Measurements from ENCODE around the gene RD3L. TPM values are rescaled to one million over a fixed set of nuclear protein-coding genes. Genes with fewer than 3 reads are reported as not detected.
A peak's percentile ranks its signal among the peaks of the same experiment; 100 is the strongest.
"Not testable (repeated sequence)": the region's sequence is repeated elsewhere in the genome, so short reads cannot be mapped to it uniquely, and the experiment has no call there.

The RD3L gene
- total RNA-seq (2014; rRNA removed; shearing (Covaris generic)), result not detected in 2 replicates

DNA sequence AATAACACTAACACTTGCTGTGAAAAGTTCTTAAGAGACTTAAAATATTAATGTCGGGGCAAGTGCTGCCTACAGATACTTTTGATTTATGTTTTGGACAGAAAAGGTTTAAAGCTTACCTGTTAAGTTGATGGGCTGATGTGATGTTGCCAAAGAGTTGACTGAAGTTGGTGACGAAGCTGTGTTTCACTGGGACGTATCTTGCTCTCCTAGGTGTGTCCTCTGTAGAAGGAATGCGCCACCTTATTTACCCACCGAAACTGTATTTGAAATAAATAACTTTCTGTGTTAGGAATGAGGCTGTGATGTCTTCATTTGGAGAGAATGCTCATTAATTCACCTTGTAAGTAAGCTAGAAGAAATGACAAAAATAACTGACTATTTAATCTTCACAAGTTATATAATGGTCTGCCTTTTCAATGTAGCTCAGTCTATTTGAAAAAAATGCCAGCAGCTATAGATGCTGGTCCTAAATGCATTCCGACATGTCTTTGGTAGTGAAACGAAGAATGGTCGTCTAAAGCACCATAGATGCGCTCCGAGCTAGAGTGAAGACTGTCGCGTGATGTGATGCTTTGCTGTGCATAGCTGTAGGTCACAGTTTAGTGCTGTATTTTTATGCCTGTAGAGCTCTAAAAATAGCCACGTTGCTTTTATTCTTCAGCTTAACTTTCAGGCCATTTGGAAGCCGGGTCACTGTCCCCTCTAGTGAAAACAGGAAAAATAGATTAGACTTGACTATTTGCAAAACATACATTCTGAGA, at the start of gene RD3L:
Gene RD3L, minus strand, starts transcription at position 557 of the 764 bp plus-strand sequence. CDS start 834 bp downstream, outside the sequence.
- no peak for DNase-seq (ENCODE audit: low spot score)

DNA sequence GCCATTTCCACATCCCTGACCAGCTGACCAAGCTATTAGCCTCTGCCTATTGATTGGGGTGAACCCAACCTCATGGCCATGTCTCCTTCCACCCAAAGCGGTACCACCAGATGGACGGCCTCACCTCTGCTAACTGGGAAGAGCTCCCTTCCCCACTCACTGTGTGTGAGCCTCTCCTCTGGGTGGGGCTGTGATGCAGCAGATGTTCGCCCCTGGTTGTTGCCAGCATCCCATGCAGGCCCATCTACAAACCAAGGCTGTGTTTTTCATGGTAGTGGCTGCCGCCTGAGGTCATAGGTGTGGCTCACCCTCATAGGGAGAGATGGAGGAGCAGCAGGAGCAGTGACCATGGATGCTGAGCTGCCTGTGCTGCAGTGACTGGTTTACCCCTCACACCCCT, 47.6 kb upstream of the RD3L start:
- no peak for DNase-seq (ENCODE audit: low spot score)

DNA sequence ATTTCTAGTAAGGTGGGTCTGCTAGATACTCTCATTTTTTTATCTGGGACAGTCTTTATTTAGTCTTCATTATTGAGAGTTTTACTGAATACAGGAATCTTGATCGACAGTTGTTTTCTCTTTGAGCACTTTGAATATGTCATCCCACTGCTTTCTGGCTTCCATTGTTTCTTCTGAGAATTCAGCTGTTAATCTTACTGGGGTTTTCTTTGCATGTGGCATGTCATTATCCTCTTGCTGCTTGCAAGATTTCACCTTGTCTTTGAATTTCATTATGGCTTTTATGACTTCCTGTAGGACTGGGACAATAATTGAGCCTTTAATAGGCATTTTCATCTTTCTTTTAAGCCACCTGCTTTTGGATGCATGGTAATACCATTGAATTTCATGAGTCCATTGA, 46.7 kb upstream of the RD3L start:
- no peak for DNase-seq (ENCODE audit: low spot score)

DNA sequence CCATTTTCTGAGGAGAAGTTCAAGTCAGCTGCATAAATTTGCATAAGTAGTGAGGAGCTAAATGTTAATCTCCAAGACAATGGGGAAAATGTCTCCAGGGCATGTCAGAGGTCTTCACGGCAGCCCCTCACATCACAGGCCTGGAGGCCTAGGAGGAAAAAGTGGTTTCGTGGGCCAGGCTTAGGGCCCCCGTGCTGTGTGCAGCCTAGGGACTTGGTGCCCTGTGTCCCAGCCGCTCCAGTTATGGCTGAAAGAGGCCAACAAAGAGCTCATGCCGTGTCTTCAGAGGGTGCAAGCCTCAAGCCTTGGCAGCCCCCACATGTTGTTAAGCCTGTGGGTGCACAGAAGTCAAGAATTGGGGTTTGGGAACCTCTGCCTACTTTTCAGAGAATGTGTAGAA, 41.9 kb upstream of the RD3L start:
- DNase-seq (ENCODE audit: low spot score), result no peak

DNA sequence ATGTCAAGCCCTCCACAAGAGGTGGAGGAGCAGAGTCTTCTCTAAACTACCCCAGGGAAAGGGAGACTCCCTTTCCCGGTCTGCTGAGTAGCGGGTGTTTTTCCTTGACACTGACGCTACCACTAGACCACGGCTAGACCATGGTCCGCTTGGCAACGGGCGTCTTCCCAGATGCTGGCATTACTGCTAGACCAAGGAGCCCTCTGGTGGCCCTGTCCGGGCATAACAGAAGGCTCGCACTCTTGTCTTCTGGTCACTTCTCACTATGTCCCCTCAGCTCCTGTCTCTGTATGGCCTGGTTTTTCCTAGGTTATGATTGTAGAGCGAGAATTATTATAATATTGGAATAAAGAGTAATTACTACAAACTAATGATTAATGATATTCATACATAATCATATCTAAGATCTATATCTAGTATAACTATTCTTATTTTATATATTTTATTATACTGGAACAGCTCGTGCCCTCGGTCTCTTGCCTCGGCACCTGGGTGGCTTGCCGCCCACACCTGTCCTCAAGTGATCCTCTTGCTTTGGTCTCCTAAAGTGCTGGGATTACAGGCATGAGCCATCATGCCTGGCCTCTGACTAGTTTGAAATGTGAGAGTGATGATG, 38.4 kb upstream of the RD3L start:
- not testable (repeated sequence) for DNase-seq (ENCODE audit: low spot score)

DNA sequence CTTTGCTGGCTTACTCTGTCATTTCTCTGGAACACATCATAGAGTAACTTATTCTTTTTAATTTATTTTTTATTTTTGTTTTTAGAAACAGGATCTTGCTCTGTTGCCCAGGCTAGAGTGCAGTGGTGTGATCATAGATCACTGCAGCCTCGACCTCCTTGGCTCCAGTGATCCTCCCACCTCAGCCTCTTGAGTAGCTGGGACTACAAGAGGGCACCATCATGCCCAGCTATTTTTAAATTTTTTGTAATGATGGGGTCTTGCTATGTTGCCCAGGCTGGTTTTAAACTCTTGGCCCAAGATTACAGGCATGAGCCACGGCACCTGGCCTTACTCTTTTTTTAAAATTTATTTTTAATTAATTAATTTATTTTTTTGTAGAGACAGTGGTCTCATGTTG, 32.2 kb upstream of the RD3L start:
- no peak for DNase-seq (ENCODE audit: low spot score)

DNA sequence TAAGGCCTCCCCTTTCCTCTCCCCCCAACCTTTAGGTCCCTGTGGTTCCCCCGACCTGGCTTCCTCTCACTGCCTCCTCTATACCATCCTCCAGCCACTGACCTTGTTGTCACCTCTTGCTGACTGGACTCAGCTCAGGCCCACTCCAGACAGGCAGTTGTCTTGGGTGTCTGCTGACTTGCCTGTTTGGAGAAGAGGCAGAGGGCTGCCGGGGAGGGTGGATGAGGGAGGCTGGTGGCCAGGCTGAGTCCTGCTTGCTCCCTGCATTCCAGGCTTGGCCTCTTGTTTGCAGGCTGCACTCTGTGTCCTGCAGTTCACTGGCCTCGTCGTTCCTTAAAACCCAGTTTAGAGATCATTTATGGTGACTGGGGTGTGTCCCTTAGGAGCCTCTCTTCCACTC, 31.0 kb upstream of the RD3L start:
- no peak for DNase-seq (ENCODE audit: low spot score)

DNA sequence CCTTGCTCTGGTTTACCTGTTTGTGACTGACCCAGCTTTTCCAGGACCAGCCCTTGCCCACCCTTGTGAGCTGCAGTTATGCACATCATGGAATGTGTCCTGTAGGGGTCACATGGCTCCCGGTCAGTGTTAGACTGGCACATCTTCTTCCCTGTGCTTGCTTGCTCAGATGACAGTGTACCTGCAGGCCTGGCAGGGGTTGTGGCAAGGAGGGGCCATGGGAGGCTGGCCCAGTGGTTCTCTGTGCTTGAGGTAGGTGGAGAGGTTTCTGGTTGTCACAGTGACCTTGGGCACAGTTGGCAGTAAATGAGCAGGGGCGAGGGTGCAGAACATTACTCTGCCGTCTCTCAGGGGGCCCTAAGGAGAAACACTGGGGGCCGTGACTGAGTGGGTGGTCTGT, 27.6 kb upstream of the RD3L start:
- no peak for DNase-seq (ENCODE audit: low spot score)

DNA sequence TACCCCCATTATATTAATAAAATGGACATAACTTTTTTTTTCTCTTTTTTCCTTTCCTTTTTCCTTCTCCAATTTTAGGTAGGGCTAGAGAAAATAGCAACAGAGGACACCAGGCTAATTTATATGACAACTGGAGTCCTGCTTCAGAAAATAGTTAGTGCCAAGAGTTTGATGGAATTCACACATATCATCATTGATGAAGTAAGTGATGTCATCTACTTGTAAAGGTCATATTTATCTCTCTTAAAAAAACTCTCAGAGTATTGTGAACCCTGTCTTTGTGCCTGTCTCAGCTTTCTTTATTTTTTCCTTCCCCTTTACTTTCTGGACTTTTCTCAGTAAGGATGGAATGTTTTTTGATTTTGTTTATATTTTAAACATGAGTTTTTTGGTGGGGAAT, 24.3 kb upstream of the RD3L start:
- DNase-seq (ENCODE audit: low spot score), result no peak

DNA sequence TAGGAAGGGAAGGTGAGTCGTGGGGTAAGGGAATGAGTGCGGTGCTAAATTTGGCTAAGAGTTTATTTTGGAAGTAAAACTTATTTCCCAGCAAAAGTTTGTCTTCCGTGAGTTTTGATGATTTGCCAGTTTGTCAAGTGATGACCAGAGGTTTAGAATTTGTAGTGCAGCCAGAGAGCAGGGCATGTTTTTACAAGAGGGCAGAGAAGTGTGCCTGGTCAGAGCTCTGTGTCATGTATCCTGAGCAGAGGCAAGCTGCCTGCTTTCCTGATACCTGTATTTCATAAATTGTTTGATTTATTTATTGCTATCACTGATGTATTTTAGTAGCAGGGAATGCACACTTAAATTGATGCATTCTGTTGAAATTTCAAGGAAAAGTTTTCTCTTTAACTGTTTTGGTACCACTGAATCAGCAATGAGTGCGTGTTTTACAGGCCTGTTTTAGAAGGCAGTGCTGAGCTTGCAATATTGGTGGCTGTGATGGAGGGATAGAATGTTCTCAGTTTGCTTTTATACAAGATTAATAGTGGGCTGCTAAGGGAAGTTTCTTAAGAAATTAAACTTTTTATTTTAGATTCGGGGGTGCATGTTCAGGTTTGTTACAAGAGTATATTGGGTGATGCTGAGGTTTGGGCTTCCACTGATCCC, 19.7 kb upstream of the RD3L start:
- DNase-seq (ENCODE audit: low spot score), result no peak

DNA sequence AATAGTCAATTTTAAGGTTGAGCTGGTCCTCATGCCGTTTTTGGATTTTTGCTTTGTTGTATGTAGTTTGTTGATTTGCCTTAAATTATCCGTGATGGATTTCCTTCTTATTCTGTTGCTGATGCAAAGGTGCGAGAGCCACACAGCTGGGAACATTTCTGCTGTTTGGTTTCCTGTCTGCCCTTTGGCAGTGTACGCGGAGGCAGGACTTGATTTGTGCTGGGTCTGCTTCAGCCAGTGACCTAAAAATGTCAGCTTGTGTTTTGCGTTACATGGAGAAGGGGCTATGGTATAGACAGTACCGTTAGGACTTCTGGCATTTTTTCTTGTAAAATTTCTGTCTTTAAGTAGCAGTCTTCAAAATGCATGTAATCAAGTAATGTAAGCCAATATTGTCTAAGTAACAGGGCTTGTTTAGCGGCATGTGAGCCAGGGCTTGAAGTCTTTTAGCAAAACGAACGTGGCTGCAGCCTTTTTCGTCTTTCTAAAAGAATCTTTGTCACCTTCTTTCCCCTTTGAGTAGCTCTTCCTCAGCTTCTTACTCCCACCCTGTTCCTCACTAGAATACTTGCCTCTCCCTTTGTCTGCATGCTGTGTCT, 18.2 kb upstream of the RD3L start:
- no peak for DNase-seq (ENCODE audit: low spot score)

DNA sequence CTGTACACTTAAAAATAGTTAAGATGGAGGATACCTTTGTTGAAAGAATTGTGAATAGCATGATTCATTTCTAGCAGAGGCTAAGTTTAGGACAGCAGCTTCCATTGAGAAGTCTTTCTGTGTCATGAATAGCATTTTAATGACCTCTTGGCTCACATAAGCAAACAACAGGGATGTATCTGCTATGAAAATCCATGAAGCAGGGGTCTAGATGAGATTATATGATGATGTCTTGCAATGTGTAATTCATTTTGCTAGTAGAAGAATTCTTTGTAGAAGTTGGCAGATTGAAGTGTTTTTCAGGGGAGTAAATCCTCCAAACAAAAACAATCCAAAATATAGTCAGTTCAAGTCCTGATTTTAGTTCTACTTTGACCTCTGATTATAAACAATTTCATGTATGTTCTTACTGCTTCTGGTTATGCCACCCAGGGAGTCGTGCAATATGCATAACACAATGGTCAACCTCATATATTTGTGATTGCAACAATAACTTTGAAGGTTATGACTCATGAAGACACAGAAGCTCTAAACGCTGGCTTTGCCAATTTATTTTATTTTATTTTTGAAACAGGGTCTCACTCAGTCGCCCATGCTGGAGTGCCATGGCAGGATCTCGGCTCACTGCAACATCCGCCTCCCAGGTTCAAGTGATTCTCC, 6.9 kb upstream of the RD3L start:
- DNase-seq (ENCODE audit: low spot score), result no peak

DNA sequence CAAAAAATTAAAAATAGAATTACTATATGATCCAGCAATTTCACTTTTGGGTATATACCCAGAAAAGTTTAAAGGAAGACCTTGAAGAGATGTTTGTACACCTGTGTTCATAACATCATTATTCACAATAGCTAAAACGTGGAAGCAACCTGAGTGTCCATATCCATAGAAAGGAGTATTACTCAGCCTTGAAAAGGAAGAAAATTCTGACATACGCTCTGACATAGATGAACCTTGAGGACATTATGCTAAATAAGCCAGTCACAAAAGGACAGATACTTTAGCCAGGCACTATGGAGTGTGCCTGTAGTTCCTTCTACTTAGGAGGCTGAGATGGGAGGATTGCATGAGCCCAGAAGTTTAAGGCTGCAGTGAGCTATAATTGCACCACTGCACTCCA, 6.1 kb upstream of the RD3L start:
- no peak for DNase-seq (ENCODE audit: low spot score)

DNA sequence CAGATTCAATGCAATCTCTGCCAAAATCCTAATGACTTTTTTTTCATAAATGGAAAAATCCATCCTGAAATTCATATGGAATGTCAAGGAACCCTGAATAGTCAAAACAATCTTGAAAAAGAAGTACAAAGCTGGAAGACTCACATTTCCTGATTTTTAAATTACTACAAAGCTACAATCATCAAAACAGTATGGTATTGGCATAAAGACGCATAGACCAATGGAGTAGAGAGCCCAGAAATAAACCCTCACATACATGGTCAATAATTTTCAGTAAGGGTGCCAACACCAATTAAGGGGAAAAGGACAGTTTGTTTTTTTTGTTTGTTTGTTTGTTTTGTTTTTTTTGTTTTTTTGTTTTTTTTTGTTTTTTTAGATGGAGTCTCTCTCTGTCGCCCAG, 4.6 kb upstream of the RD3L start:
- DNase-seq (ENCODE audit: low spot score), result no peak

DNA sequence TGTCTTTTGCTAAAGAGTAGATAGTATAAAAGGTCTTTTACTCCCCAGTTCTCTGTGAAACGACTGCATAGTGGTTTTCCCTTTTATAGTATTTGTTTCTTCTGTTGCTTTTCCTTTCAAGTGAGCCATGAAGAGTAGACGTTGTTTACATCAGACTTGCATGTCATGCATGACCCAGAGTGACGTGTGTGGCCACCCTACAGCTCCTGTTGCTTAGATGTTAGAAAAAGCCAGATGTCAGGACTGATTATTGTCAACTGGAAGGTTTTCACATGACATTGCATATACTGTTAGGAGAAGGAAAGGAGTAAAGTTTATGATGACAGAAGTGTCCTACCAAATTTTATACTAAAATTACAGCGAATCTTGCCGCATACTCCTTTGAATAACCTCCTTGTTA, 1.3 kb upstream of the RD3L start:
- no peak for DNase-seq (ENCODE audit: low spot score)

DNA sequence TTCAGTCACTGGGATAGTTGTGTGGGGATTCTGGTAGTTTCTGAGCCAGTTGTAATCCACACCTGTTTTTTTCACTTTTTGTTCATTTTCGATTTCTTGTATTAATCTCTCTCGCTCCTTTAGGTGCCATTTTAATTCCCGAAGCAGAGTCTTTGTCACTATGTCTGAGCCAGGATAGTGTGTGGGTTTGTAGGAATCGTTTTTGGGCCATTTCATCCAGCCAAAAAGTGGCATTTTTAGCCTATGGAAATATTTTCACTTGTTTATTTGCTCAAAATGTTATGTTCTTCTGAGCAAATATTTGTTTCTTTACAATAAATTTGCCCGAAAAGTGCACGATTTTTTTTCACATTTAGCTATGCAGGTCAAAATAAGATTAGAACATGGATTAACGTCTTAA, 867 bp downstream of the RD3L start:
- DNase-seq (ENCODE audit: low spot score), result no peak

DNA sequence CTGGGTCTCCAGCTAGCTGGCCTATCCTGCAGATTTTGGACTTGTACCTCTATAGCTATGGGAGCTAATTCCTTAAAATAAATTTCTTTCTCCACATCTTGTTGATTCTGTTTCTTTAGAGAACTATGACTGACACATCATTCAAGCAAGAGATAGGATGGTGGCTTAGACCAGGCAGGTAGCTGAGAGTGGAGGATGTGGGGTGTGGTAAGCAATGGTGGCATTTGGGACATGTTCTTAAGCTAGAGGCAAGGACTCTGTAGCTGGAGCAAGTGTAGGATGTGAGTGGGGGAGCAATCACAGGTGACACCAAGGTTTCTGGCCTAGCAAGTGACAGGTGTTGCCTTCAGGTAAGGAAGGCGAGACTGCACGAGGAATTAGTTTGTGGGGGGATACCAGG, 7.2 kb downstream of the RD3L start:
- DNase-seq (ENCODE audit: low spot score), result no peak

DNA sequence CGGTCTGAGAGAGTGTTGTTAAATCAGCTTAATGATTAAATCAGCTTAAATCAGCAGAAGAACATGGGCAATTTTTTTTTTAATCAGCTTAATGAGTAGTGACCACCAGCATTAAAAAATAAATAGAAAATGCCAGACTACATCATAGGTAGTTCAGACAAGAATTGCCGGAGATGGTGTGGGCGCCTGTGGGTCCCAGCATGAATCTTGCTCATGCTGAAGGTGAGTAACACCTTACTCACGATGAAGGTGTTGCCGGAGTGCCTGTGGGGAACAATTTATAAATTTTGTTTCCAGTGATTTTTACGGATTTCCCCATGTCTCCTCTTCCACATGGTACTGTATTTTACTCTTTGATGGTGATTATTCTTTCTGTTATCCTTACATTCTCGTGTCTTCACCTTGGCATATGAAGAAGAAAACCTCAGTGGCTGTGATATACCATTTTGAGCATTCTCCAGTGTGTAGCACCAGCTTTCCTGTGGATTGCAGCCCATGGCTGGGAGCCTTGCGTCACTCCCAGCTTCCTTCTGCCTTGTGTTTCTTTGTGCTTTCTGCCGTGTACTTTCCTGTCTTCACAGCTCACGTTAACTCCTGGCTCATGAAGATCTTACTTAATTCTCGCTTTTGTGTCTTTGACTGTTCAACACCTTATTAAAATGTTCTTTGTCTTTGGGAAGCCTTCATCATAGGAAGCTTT, 9.4 kb downstream of the RD3L start:
- DNase-seq (ENCODE audit: low spot score), result no peak

DNA sequence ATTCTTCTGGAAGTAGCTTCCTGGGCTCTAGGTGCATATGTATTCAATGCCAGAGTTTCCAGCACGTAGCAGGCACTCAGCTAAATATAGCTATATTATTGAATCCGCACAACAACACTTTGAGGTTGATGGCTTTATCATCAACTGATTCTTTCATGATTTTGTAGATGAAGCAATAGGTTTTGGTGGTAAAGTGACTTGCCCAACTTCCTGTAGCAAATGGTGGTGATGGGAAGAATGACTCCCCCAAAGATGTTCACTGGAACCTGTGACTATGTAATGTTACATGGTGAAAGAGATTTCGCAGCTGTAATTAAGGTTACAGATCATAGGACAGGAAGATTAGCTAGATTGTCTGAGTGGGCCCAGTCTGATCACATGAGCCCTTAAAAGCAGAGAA, 10.9 kb downstream of the RD3L start:
- DNase-seq (ENCODE audit: low spot score), result no peak

DNA sequence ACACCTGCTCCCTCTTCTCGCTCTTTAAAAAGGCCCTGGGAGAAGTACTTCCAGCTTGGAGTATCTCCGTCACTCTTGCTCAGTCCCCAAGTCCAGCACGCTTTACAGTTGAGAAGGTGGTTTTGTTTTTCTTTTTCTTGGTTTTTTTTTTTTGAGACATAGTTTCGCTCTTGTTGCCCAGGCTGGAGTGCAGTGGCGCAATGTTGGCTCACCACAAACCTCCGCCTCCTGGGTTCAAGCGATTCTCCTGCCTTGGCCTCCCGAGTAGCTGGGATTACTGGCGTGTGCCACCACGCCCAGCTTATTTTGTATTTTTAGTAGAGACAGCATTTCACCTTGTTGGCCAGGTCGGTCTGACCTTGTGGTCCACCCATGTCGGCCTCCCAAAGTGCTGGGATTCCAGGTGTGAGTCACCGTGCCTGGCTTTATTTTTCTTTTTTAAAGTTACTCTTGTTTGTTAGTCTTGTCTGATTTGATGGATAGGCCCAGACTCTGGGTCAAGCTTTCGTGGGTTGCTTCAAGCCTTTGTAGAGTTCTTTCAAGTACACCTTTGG, 12.2 kb downstream of the RD3L start:
- DNase-seq (ENCODE audit: low spot score), result peak; percentile 1
